ENCODE data around the gene KLHL22. TPM values are rescaled to one million over a fixed set of nuclear protein-coding genes. Genes with fewer than 3 reads are reported as not detected.

The KLHL22 gene
- total RNA-seq, 1 experiment from 2014 or later, result 23.6 TPM

- DNase-seq (ENCODE audit: low read depth), result no peak
Observed at GRCh38 chr22:20430720-20431510, 64.7 kb downstream of the KLHL22 start.

GRCh38 chr22:20430101-20430719 lies 65.4 kb downstream of the KLHL22 start:
- DNase-seq (ENCODE audit: low read depth), result no peak
- in situ Hi-C loops (cut with HindIII; ENCODE audit: low pct_unique_long_range_greater_than_20kb, low sequenced_read_pairs), result no loop called here

More at GRCh38 chr22:20430720-20431510, 64.7 kb downstream of the KLHL22 start:
- in situ Hi-C loops (cut with HindIII; ENCODE audit: low pct_unique_long_range_greater_than_20kb, low sequenced_read_pairs), result no loop called here

- in situ Hi-C loops (cut with HindIII; ENCODE audit: low pct_unique_long_range_greater_than_20kb, low sequenced_read_pairs), result no loop called here
- DNase-seq (ENCODE audit: low read depth), result no peak
Observed at GRCh38 chr22:20429254-20430100, 66.1 kb downstream of the KLHL22 start.

- DNase-seq (ENCODE audit: low read depth), result no peak
- in situ Hi-C loops (cut with HindIII; ENCODE audit: low pct_unique_long_range_greater_than_20kb, low sequenced_read_pairs), result no loop called here
Observed at GRCh38 chr22:20428496-20429253, 66.9 kb downstream of the KLHL22 start.

GRCh38 chr22:20427945-20428417 lies 67.6 kb downstream of the KLHL22 start:
- in situ Hi-C loops (cut with HindIII; ENCODE audit: low pct_unique_long_range_greater_than_20kb, low sequenced_read_pairs), result no loop called here
- no peak for DNase-seq (ENCODE audit: low read depth)

- DNase-seq (ENCODE audit: low read depth), result no peak
- in situ Hi-C loops (cut with HindIII; ENCODE audit: low pct_unique_long_range_greater_than_20kb, low sequenced_read_pairs), result no loop called here
Observed at GRCh38 chr22:20427104-20427944, 68.3 kb downstream of the KLHL22 start.

- no peak for DNase-seq (ENCODE audit: low read depth)
- in situ Hi-C loops (cut with HindIII; ENCODE audit: low pct_unique_long_range_greater_than_20kb, low sequenced_read_pairs), result no loop called here
Observed at GRCh38 chr22:20426259-20426615, 69.4 kb downstream of the KLHL22 start.

- in situ Hi-C loops (cut with HindIII; ENCODE audit: low pct_unique_long_range_greater_than_20kb, low sequenced_read_pairs), result no loop called here
- no peak for DNase-seq (ENCODE audit: low read depth)
Observed at GRCh38 chr22:20425566-20426258, 69.9 kb downstream of the KLHL22 start.

- in situ Hi-C loops (cut with HindIII; ENCODE audit: low pct_unique_long_range_greater_than_20kb, low sequenced_read_pairs), result no loop called here
- DNase-seq (ENCODE audit: low read depth), result no peak
Observed at GRCh38 chr22:20424932-20425565, 70.5 kb downstream of the KLHL22 start.

GRCh38 chr22:20424568-20424931 lies 71.0 kb downstream of the KLHL22 start:
- DNase-seq (ENCODE audit: low read depth), result no peak
- in situ Hi-C loops (cut with HindIII; ENCODE audit: low pct_unique_long_range_greater_than_20kb, low sequenced_read_pairs), result no loop called here

GRCh38 chr22:20423906-20424551 lies 71.6 kb downstream of the KLHL22 start:
- in situ Hi-C loops (cut with HindIII; ENCODE audit: low pct_unique_long_range_greater_than_20kb, low sequenced_read_pairs), result no loop called here
- DNase-seq (ENCODE audit: low read depth), result no peak

- no peak for DNase-seq (ENCODE audit: low read depth)
- in situ Hi-C loops (cut with HindIII; ENCODE audit: low pct_unique_long_range_greater_than_20kb, low sequenced_read_pairs), result no loop called here
Observed at GRCh38 chr22:20423008-20423905, 72.3 kb downstream of the KLHL22 start.

GRCh38 chr22:20422271-20423007 lies 73.2 kb downstream of the KLHL22 start:
- in situ Hi-C loops (cut with HindIII; ENCODE audit: low pct_unique_long_range_greater_than_20kb, low sequenced_read_pairs), result no loop called here
- no peak for DNase-seq (ENCODE audit: low read depth)

GRCh38 chr22:20421507-20421874 lies 74.1 kb downstream of the KLHL22 start:
- no peak for DNase-seq (ENCODE audit: low read depth)
- in situ Hi-C loops (cut with HindIII; ENCODE audit: low pct_unique_long_range_greater_than_20kb, low sequenced_read_pairs), result no loop called here

Data from Caki2 (cell line).